HG02870 (cell line): Measurements from ENCODE around the gene MRPS27.

Source experiments
- ATAC-seq: cut with Tn5 transposase; IDR thresholded peaks from one replicate; pipeline ENCODE4 v1.9.1; 2021; ENCODE audit warnings: mild to moderate bottlenecking, moderate library complexity; ENCODE audit not compliant: unreplicated experiment

MRPS27 gene

GRCh38 chr5:72266862-72267261 lies 53.2 kb downstream of the MRPS27 start:
- ATAC-seq = no peak

GRCh38 chr5:72265032-72265877 lies 54.8 kb downstream of the MRPS27 start:
- ATAC-seq = no peak

- no peak for ATAC-seq
Observed at GRCh38 chr5:72256536-72256935, 63.5 kb downstream of the MRPS27 start.

GRCh38 chr5:72255670-72256069 lies 64.4 kb downstream of the MRPS27 start:
- ATAC-seq = no peak

- no peak for ATAC-seq
Observed at GRCh38 chr5:72255237-72255636, 64.8 kb downstream of the MRPS27 start.

GRCh38 chr5:72252574-72253155 lies 67.4 kb downstream of the MRPS27 start:
- no peak for ATAC-seq

- ATAC-seq = no peak
Observed at GRCh38 chr5:72252008-72252407, 68.0 kb downstream of the MRPS27 start.

GRCh38 chr5:72251386-72251785 lies 68.7 kb downstream of the MRPS27 start:
- no peak for ATAC-seq

GRCh38 chr5:72248410-72248981 lies 71.5 kb downstream of the MRPS27 start:
- no peak for ATAC-seq

GRCh38 chr5:72246954-72247442 lies 73.0 kb downstream of the MRPS27 start:
- no peak for ATAC-seq

GRCh38 chr5:72245951-72246532 lies 74.0 kb downstream of the MRPS27 start:
- no peak for ATAC-seq

- ATAC-seq = no peak
Observed at GRCh38 chr5:72245546-72245945, 74.5 kb downstream of the MRPS27 start.

- peak; percentile 85 for ATAC-seq
Observed at GRCh38 chr5:72244862-72245371, 75.1 kb downstream of the MRPS27 start.

- no peak for ATAC-seq
Observed at GRCh38 chr5:72243706-72244105, 76.3 kb downstream of the MRPS27 start.

GRCh38 chr5:72242796-72243475 lies 77.1 kb downstream of the MRPS27 start:
- ATAC-seq = no peak

- ATAC-seq = no peak
Observed at GRCh38 chr5:72241346-72242003, 78.6 kb downstream of the MRPS27 start.

- ATAC-seq = no peak
Observed at GRCh38 chr5:72238712-72239445, 81.2 kb downstream of the MRPS27 start.

- ATAC-seq = no peak
Observed at GRCh38 chr5:72237879-72238278, 82.2 kb downstream of the MRPS27 start.

GRCh38 chr5:72237415-72237814 lies 82.6 kb downstream of the MRPS27 start:
- no peak for ATAC-seq

- ATAC-seq = no peak
Observed at GRCh38 chr5:72235725-72236124, 84.3 kb downstream of the MRPS27 start.
